Stomach (tissue), 9 donors: ENCODE results near the gene TUBB6. TPM values are rescaled to one million over a fixed set of nuclear protein-coding genes. Genes with fewer than 3 reads are reported as not detected.

ENCODE experiments used
- DNase-seq, 2 donors: peaks; one replicate each; pipeline versions ENCODE4 v3.0.0 to v3.0.0-alpha.2; 2013 to 2019
- H3K27ac ChIP-seq, 5 donors: fragments of 200-600 bp in 4 of 5; sonication (generic) in 4 of 5; one replicate each; pipeline ENCODE4 v1.5.1; 2013 to 2019; ENCODE audit warnings: mild to moderate bottlenecking in 1 of 5, moderate library complexity in 1 of 5
- H3K27me3 ChIP-seq, 3 donors: fragments of 200-600 bp; sonication (generic); one replicate each; pipeline ENCODE4 v1.5.1; 2017 to 2019; ENCODE audit warnings: mixed run types in 1 of 3
- H3K36me3 ChIP-seq, 4 donors: fragments of 200-600 bp; sonication (generic); 1 replicate in 3 of 4; 2 replicates in 1 of 4; pipeline ENCODE4 v1.5.1; 2016 to 2019
- H3K4me1 ChIP-seq, 4 donors: fragments of 200-600 bp; sonication (generic); one replicate each; pipeline ENCODE4 v1.5.1; 2016 to 2019
- H3K4me3 ChIP-seq, 4 donors: fragments of 200-600 bp; sonication (generic) in 3 of 4; one replicate each; pipeline ENCODE4 v1.5.1; 2016 to 2019; ENCODE audit warnings: mild to moderate bottlenecking in 1 of 4
- H3K9me3 ChIP-seq, 4 donors: fragments of 200-600 bp; sonication (generic); one replicate each; pipeline ENCODE4 v1.5.1; 2016 to 2019
- CTCF ChIP-seq, 7 experiments: fragments of 450-650 bp in 4 of 7; fragments of 200-600 bp in 3 of 7; sonication (generic) in 3 of 7; IDR thresholded peaks; one replicate each; pipeline ENCODE4 v1.5.1; 2016 to 2019; ENCODE audit warnings: antibody characterized with exemption in 7 of 7, control low read depth in 2 of 7, mild to moderate bottlenecking in 1 of 7
- EP300 ChIP-seq: sonication (generic); formaldehyde crosslinking; IDR thresholded peaks from one replicate; pipeline ENCODE4 v1.6.1; 2017; ENCODE audit warnings: antibody characterized with exemption
- POLR2A ChIP-seq, 4 donors: fragments of 450-650 bp; IDR thresholded peaks; one replicate each; pipeline ENCODE4 v1.6.1; 2016; ENCODE audit warnings: antibody characterized with exemption in 4 of 4, control low read depth in 2 of 4, mild to moderate bottlenecking in 1 of 4, moderate library complexity in 1 of 4
- POLR2AphosphoS5 ChIP-seq, 3 donors: sonication (generic); formaldehyde crosslinking; IDR thresholded peaks; one replicate each; pipeline ENCODE4 v1.6.1; 2016; ENCODE audit warnings: antibody characterized with exemption in 3 of 3
- WGBS, 5 donors: extraction: QIAGEN DNeasy Blood & Tissue Kit in 3 of 5; methylation state at CpG; one replicate each; pipeline versions ENCODE4 v1.1.5 to v1.1.7; 2013 to 2018; 5-methylcytosine and 5-hydroxymethylcytosine counted together
- intact Hi-C: fragments of 100-400 bp; cut with DNase I; formaldehyde crosslinking; loops from one replicate; pipeline ENCODE4 v1.15.1; 2023; ENCODE audit warnings: low total_unique reads
- polyA plus RNA-seq, 3 donors: library from polyadenylated mRNA; stranded (reverse); fragments of 200-250 nt; gene quantifications; one replicate each; pipeline ENCODE4 v1.2.3, GENCODE V29; 2013
- total RNA-seq, 5 donors: library from RNA; depleted of rRNA; stranded (reverse); fragments of >200 nt; gene quantifications; one replicate each; pipeline versions ENCODE4 v1.1.0 to v1.2.3, GENCODE V29; 2014 to 2016
- donor health status: healthy with polysubstance abuse.
- donor health status: Bipolar disorder and iron deficiency.
- donor health status: healthy.

The TUBB6 gene
- total and polyA plus RNA-seq, 8 donors: 66.6 to 333 (median 174) TPM

DNA sequence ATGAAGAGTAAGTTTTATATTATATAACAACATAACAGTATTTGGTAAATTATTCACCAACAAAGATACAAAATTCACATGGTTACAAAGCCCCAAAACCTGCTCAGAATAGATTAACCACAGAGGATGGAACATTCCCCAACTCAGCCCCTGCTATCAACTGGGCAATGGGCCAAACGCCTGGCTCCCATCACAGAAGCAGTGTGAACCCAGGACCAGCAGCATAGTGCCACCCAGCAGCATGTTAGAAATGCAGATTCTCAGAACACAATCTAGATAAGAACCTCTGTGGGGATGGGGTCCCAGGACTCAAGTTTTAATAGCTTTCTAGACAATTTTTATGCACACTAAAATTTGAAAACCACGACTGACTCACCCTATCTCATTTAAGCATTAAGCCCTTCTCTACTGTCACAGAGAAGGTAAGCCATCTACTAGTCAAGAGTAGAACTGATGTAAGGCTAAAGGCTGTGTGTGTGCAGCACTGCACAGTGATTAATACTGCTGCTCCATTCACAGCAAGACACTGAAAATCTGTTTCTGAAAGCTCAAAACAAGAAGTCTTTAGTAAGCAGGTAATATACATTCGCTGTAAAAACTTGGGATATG lies 53.8 kb downstream of the TUBB6 start:
- Histone ChIP-seq H3K4me1 (peaks cover 0 to 7% (median 2%) of the 10 kb centered on the region in 4 donors), H3K27ac (no peak overlapping the region), H3K4me3 (no peak overlapping the region), H3K9me3 (no peaks in the 10 kb centered on the region), H3K27me3 (no peaks in the 10 kb centered on the region), H3K36me3 (peaks cover 41 to 100% (median 98%) of the 10 kb centered on the region in 4 donors)
- intact Hi-C loops: no loop called here
- TF ChIP-seq POLR2A (IDR thresholded peaks at IDR 0.05) (no peak), POLR2AphosphoS5 (IDR thresholded peaks at IDR 0.05) (no peak), EP300 (no peak), CTCF (IDR thresholded peaks at IDR 0.05) (no peak)
- 73 to 84% (median 76%) methylated on average over 3 of the region's 3 CpGs for WGBS, 5 donors
- DNase-seq: no peak

- Histone ChIP-seq H3K4me3 (no peak overlapping the region), H3K4me1 (peaks cover 0 to 7% (median 2%) of the 10 kb centered on the region in 4 donors), H3K27ac (no peak overlapping the region), H3K36me3 (peaks cover 39 to 100% (median 98%) of the 10 kb centered on the region in 4 donors), H3K9me3 (no peaks in the 10 kb centered on the region), H3K27me3 (no peaks in the 10 kb centered on the region)
- TF ChIP-seq CTCF (IDR thresholded peaks at IDR 0.05): no peak
- TF ChIP-seq POLR2AphosphoS5 (IDR thresholded peaks at IDR 0.05): no peak
- intact Hi-C loops: no loop called here
- no peak for DNase-seq
- WGBS, 5 donors: 77 to 89% (median 85%) methylated on average over 11 of the region's 11 CpGs
These were observed 54.6 kb downstream of the TUBB6 start for GRCh38 chr18:12362473-12363174.

DNA sequence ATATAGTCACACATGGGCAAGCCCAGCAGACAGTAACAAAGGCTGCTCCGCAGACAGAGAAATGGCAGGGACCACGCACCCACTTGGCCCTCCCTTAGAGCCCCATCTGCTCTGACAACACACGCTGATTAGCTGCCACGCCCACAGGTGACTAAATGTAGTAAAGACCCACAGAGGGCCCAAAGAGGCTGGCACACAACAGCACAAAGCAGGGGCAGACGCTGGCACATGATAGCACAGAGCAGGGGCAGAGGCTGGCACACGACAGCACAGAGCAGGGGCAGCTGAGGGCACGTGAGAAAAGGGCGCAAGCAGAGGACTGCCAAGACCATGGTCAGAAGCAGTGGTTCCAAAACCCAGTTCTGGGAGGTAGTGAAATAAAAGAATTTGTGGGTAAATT lies 58.3 kb downstream of the TUBB6 start:
- WGBS, 5 donors: 56 to 72% (median 70%) methylated on average over 7 to 8 of the region's 8 CpGs
- Histone ChIP-seq H3K4me1 (peaks cover 0 to 13% (median 8%) of the 10 kb centered on the region in 4 donors), H3K4me3 (no peak overlapping the region), H3K27me3 (no peaks in the 10 kb centered on the region), H3K9me3 (no peaks in the 10 kb centered on the region), H3K36me3 (peaks cover 27 to 91% (median 82%) of the 10 kb centered on the region in 4 donors), H3K27ac (no peak overlapping the region)
- DNase-seq: no peak
- intact Hi-C loops: no loop called here
- TF ChIP-seq CTCF (IDR thresholded peaks at IDR 0.05) (no peak), POLR2AphosphoS5 (IDR thresholded peaks at IDR 0.05) (no peak)

DNA sequence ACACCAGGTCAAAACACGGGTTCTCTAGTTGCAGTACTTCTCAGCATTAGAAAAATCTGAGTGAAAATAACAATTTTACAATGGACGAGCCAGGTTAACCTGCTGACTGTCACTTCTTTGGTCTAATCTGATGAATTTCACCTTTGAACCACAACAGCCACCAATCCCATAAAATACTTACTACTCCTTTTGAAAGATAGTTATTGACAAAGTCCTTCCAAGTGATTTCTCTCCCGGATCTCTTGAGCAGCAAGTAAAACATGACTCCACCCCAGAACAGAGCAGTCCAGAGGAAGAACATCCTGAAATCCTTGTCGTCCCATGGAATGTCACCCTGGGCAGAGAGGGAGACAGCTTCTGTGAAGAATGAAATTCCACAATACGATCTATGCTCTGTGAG lies 58.7 kb downstream of the TUBB6 start:
- H3K9me3 ChIP-seq: no peaks in the 10 kb centered on the region
- no peak overlapping the region for H3K27ac ChIP-seq
- TF ChIP-seq POLR2A (IDR thresholded peaks at IDR 0.05): no peak
- no peak for TF ChIP-seq EP300
- no peak for TF ChIP-seq POLR2AphosphoS5 (IDR thresholded peaks at IDR 0.05)
- no peak for TF ChIP-seq CTCF (IDR thresholded peaks at IDR 0.05)
- DNase-seq: no peak
- no peak overlapping the region for H3K4me3 ChIP-seq
- no peaks in the 10 kb centered on the region for H3K27me3 ChIP-seq
- peaks cover 0 to 17% (median 10%) of the 10 kb centered on the region in 4 donors for H3K4me1 ChIP-seq
- intact Hi-C loops: no loop called here
- H3K36me3 ChIP-seq: peaks cover 27 to 87% (median 79%) of the 10 kb centered on the region in 4 donors
- WGBS, 5 donors: 67 to 84% (median 77%) methylated on average over 5 of the region's 5 CpGs
